NCI-H82 treated with DMSO at 0.1 percent for 48 hours (cell line): ENCODE results near the gene GRIK3.

ENCODE experiments used
- DNase-seq: peaks from one replicate; lab custom pipeline; 2025; ENCODE audit not compliant: unreplicated experiment; lab: John Stamatoyannopoulos, UW

The GRIK3 gene

GRCh38 chr1:36835696-36836095 lies 198.6 kb downstream of the GRIK3 start:
- no peak for DNase-seq

- DNase-seq = no peak
These were observed 199.2 kb downstream of the GRIK3 start for GRCh38 chr1:36835017-36835695.

- no peak for DNase-seq
These were observed 199.7 kb downstream of the GRIK3 start for GRCh38 chr1:36834586-36834985.

GRCh38 chr1:36831186-36831810 lies 203.0 kb downstream of the GRIK3 start:
- DNase-seq = no peak

GRCh38 chr1:36829961-36830360 lies 204.4 kb downstream of the GRIK3 start:
- no peak for DNase-seq

GRCh38 chr1:36829066-36829465 lies 205.2 kb downstream of the GRIK3 start:
- no peak for DNase-seq

GRCh38 chr1:36825226-36825625 lies 209.1 kb downstream of the GRIK3 start:
- no peak for DNase-seq

GRCh38 chr1:36824390-36824861 lies 209.9 kb downstream of the GRIK3 start:
- no peak for DNase-seq

GRCh38 chr1:36822648-36823047 lies 211.7 kb downstream of the GRIK3 start:
- no peak for DNase-seq

GRCh38 chr1:36821386-36821785 lies 212.9 kb downstream of the GRIK3 start:
- DNase-seq = no peak

GRCh38 chr1:36818771-36819170 lies 215.5 kb downstream of the GRIK3 start:
- no peak for DNase-seq

- no peak for DNase-seq
These were observed 218.0 kb downstream of the GRIK3 start for GRCh38 chr1:36816348-36816747.

- no peak for DNase-seq
These were observed 219.5 kb downstream of the GRIK3 start for GRCh38 chr1:36814774-36815173.

GRCh38 chr1:36814083-36814482 lies 220.2 kb downstream of the GRIK3 start:
- no peak for DNase-seq

GRCh38 chr1:36807262-36807661 lies 227.1 kb downstream of the GRIK3 start:
- DNase-seq = no peak

GRCh38 chr1:36805979-36806640 lies 228.2 kb downstream of the GRIK3 start:
- DNase-seq = no peak

- DNase-seq = no peak
These were observed 229.5 kb downstream of the GRIK3 start for GRCh38 chr1:36804669-36805314.

- no peak for DNase-seq
These were observed 230.3 kb downstream of the GRIK3 start for GRCh38 chr1:36803868-36804570.

GRCh38 chr1:36802018-36802417 lies 232.3 kb downstream of the GRIK3 start:
- no peak for DNase-seq

- no peak for DNase-seq
These were observed 236.6 kb downstream of the GRIK3 start for GRCh38 chr1:36797761-36798160.

- DNase-seq = no peak
These were observed 237.6 kb downstream of the GRIK3 start for GRCh38 chr1:36796733-36797132.
